Gastrocnemius medialis (tissue), 4 donors: ENCODE measurements around the gene ARHGAP10.

ENCODE experiments used
- POLR2A ChIP-seq, 2 donors: fragments of 450-650 bp; IDR thresholded peaks; one replicate each; pipeline ENCODE4 v1.6.1; 2017; ENCODE audit warnings: antibody characterized with exemption in 2 of 2, mild to moderate bottlenecking in 2 of 2, moderate library complexity in 2 of 2
- TF ChIP-seq, protein P1 (sequence below), 5 experiments: fragments of 450-650 bp in 3 of 5; fragments of 200-600 bp in 2 of 5; sonication (generic) in 2 of 5; IDR thresholded peaks in 4 of 5; conservative IDR thresholded peaks in 1 of 5; 1 replicate in 4 of 5; 2 replicates in 1 of 5; pipeline ENCODE4 v1.5.1; 2016 to 2019; ENCODE audit warnings: antibody characterized with exemption in 5 of 5, mild to moderate bottlenecking in 3 of 5, moderate library complexity in 3 of 5

DNA sequence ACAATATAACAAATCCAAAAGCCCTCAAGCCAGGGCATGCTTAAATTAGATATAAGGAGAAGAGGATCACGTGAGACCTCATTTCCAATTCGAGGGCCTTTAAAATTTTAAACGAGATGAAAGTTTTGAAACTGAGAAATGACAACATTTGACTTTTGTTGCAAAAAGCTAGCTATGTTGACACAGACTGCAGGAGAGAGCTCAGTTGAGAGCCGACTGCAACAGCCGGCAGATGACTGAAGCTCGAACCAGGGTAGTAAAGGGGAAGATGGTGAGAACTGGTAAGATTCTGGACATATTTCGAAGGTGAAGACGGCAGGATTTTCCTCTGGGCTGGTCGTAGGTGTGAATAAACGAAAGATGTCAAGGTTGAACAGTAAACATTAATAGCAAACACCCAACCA is 48.7 kb upstream of the ARHGAP10 start:
- TF ChIP-seq, protein P1, sequence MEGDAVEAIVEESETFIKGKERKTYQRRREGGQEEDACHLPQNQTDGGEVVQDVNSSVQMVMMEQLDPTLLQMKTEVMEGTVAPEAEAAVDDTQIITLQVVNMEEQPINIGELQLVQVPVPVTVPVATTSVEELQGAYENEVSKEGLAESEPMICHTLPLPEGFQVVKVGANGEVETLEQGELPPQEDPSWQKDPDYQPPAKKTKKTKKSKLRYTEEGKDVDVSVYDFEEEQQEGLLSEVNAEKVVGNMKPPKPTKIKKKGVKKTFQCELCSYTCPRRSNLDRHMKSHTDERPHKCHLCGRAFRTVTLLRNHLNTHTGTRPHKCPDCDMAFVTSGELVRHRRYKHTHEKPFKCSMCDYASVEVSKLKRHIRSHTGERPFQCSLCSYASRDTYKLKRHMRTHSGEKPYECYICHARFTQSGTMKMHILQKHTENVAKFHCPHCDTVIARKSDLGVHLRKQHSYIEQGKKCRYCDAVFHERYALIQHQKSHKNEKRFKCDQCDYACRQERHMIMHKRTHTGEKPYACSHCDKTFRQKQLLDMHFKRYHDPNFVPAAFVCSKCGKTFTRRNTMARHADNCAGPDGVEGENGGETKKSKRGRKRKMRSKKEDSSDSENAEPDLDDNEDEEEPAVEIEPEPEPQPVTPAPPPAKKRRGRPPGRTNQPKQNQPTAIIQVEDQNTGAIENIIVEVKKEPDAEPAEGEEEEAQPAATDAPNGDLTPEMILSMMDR (IDR thresholded peaks at IDR 0.05 in 4 of 5, conservative IDR thresholded peaks at IDR 0.05 in 1 of 5): no peak
- TF ChIP-seq POLR2A (IDR thresholded peaks at IDR 0.05): peak in 1 of 2 donors; percentile 29
